ENCODE measurements around the gene CCDC74A.

DNA sequence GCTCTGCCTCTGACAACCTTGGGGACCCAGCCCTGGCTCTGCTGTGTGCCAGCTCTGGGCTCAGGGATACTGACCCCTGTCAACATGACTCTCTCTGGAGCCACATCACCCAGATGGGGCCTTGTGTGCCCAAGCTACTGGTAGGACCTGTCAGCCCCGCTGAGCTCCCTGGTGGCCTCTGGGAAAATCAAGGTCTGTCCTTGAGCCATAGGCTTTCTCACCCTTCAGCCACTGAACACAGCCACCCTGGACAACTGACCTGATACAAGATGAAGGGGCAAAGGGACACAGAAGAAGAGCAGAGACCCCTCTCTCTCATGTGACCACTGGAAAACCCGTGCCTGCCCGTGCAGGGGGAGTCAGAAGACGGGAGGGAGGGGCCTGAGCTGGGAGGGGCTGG, 7.8 kb downstream of the CCDC74A start:
- TF ChIP-seq, protein P1, sequence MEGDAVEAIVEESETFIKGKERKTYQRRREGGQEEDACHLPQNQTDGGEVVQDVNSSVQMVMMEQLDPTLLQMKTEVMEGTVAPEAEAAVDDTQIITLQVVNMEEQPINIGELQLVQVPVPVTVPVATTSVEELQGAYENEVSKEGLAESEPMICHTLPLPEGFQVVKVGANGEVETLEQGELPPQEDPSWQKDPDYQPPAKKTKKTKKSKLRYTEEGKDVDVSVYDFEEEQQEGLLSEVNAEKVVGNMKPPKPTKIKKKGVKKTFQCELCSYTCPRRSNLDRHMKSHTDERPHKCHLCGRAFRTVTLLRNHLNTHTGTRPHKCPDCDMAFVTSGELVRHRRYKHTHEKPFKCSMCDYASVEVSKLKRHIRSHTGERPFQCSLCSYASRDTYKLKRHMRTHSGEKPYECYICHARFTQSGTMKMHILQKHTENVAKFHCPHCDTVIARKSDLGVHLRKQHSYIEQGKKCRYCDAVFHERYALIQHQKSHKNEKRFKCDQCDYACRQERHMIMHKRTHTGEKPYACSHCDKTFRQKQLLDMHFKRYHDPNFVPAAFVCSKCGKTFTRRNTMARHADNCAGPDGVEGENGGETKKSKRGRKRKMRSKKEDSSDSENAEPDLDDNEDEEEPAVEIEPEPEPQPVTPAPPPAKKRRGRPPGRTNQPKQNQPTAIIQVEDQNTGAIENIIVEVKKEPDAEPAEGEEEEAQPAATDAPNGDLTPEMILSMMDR (IDR thresholded peaks at IDR 0.05): no peak
- no peak for TF ChIP-seq POLR2A (IDR thresholded peaks at IDR 0.05)
